ENCODE results near the gene DHRS7C. TPM values are rescaled to one million over a fixed set of nuclear protein-coding genes. Genes with fewer than 3 reads are reported as not detected.

DHRS7C gene
- polyA plus RNA-seq, 1 donor from 2014 or later: not detected

- no peaks in the 10 kb centered on the region for H4K20me1 ChIP-seq (ENCODE audit: insufficient read depth)
- H3K27ac ChIP-seq (ENCODE audit: low read length): no peak overlapping the region
- TF ChIP-seq RAD21 (conservative IDR thresholded peaks at IDR 0.05) (no peak), MXI1 (conservative IDR thresholded peaks at IDR 0.05; ENCODE audit: poor library complexity, severe bottlenecking) (no peak), TAF1 (IDR thresholded peaks at IDR 0.05; ENCODE audit: low read depth) (no peak), POLR2AphosphoS5 (IDR thresholded peaks at IDR 0.05) (no peak), CTCF (IDR thresholded peaks at IDR 0.05; ENCODE audit: poor library complexity, severe bottlenecking) (no peak), SMC3 (conservative IDR thresholded peaks at IDR 0.05; ENCODE audit: poor library complexity) (no peak), EZH2 (IDR thresholded peaks at IDR 0.05; ENCODE audit: borderline replicate concordance, insufficient read depth, low read length, poor library complexity, severe bottlenecking) (no peak), EP300 (conservative IDR thresholded peaks at IDR 0.05; ENCODE audit: poor library complexity, severe bottlenecking) (no peak)
- TF ChIP-seq, protein P1, sequence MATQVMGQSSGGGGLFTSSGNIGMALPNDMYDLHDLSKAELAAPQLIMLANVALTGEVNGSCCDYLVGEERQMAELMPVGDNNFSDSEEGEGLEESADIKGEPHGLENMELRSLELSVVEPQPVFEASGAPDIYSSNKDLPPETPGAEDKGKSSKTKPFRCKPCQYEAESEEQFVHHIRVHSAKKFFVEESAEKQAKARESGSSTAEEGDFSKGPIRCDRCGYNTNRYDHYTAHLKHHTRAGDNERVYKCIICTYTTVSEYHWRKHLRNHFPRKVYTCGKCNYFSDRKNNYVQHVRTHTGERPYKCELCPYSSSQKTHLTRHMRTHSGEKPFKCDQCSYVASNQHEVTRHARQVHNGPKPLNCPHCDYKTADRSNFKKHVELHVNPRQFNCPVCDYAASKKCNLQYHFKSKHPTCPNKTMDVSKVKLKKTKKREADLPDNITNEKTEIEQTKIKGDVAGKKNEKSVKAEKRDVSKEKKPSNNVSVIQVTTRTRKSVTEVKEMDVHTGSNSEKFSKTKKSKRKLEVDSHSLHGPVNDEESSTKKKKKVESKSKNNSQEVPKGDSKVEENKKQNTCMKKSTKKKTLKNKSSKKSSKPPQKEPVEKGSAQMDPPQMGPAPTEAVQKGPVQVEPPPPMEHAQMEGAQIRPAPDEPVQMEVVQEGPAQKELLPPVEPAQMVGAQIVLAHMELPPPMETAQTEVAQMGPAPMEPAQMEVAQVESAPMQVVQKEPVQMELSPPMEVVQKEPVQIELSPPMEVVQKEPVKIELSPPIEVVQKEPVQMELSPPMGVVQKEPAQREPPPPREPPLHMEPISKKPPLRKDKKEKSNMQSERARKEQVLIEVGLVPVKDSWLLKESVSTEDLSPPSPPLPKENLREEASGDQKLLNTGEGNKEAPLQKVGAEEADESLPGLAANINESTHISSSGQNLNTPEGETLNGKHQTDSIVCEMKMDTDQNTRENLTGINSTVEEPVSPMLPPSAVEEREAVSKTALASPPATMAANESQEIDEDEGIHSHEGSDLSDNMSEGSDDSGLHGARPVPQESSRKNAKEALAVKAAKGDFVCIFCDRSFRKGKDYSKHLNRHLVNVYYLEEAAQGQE (IDR thresholded peaks at IDR 0.05; ENCODE audit: borderline replicate concordance): no peak
- no peaks in the 10 kb centered on the region for H3K36me3 ChIP-seq (ENCODE audit: insufficient read depth, low read length)
- H3K27me3 ChIP-seq (ENCODE audit: insufficient read depth, low read depth, low read length): no peaks in the 10 kb centered on the region
- H3K4me2 ChIP-seq (ENCODE audit: low read length): no peak overlapping the region
- H3F3A ChIP-seq (ENCODE audit: insufficient read depth, low read length, poor library complexity, severe bottlenecking): no peaks in the 10 kb centered on the region
- H3K79me2 ChIP-seq (replicated peaks; ENCODE audit: insufficient read depth, low read length): no peaks in the 10 kb centered on the region
- H3K9me2 ChIP-seq (ENCODE audit: insufficient read depth, low read length): no peaks in the 10 kb centered on the region
- no peak overlapping the region for H3K4me3 ChIP-seq (ENCODE audit: low read length)
- no peak overlapping the region for H2AFZ ChIP-seq (ENCODE audit: low read depth, low read length)
- H3K9me3 ChIP-seq (ENCODE audit: low read length): no peaks in the 10 kb centered on the region
- H3K9ac ChIP-seq (ENCODE audit: low read length): no peak overlapping the region
Observed at GRCh38 chr17:9725575-9725974, 65.8 kb downstream of the DHRS7C start.

Other genes with a start within 250 kb of the DHRS7C start
- 78.3 and 100 TPM in 2 replicates for gene STX8, start 215.8 kb downstream of the DHRS7C start, polyA plus RNA-seq
- 1.9 TPM in 1 of 2 replicates, not detected in the other for gene CFAP52, start 214.9 kb downstream of the DHRS7C start, polyA plus RNA-seq
- gene USP43, start 146.1 kb downstream of the DHRS7C start, polyA plus RNA-seq: 0.46 and 0.53 TPM in 2 replicates
- gene GSG1L2, start 30.5 kb upstream of the DHRS7C start, polyA plus RNA-seq: not detected in 2 replicates
- gene GLP2R, start 34.3 kb upstream of the DHRS7C start, polyA plus RNA-seq: not detected in 2 replicates
- 0.12 and 1.1 TPM in 2 replicates for gene RCVRN, start 113.7 kb upstream of the DHRS7C start, polyA plus RNA-seq